AG04449 (cell line): ENCODE results near the gene CDYL.

Experiments used
- CTCF ChIA-PET: fragments of 350-600 bp; formaldehyde crosslinking; extraction: SDS; loops from one replicate; lab custom pipeline; 2021; ENCODE audit warnings: antibody characterized with exemption; lab: Yijun Ruan, JAX
- POLR2A ChIA-PET: fragments of 400-600, 350-600 bp; formaldehyde crosslinking; extraction: SDS; loops from one replicate; lab custom pipeline; 2020; ENCODE audit warnings: antibody characterized with exemption, inconsistent platforms; lab: Yijun Ruan, JAX
- DNase-seq: peaks from one replicate; pipeline ENCODE4 v3.0.0-alpha.2; 2010; ENCODE audit warnings: low read depth, low spot score
- H3K4me3 ChIP-seq: 2 replicates; pipeline ENCODE4 v1.5.1; 2011; ENCODE audit warnings: low read depth, mild to moderate bottlenecking, control low read depth, low read length
- TF ChIP-seq, protein P1 (sequence below): IDR thresholded peaks from one replicate; pipeline ENCODE4 v1.5.1; 2011; ENCODE audit warnings: mild to moderate bottlenecking, moderate library complexity, low read length, control low read depth, inconsistent platforms; ENCODE audit not compliant: insufficient read depth; ENCODE audit errors: missing control alignments

CDYL gene

DNA sequence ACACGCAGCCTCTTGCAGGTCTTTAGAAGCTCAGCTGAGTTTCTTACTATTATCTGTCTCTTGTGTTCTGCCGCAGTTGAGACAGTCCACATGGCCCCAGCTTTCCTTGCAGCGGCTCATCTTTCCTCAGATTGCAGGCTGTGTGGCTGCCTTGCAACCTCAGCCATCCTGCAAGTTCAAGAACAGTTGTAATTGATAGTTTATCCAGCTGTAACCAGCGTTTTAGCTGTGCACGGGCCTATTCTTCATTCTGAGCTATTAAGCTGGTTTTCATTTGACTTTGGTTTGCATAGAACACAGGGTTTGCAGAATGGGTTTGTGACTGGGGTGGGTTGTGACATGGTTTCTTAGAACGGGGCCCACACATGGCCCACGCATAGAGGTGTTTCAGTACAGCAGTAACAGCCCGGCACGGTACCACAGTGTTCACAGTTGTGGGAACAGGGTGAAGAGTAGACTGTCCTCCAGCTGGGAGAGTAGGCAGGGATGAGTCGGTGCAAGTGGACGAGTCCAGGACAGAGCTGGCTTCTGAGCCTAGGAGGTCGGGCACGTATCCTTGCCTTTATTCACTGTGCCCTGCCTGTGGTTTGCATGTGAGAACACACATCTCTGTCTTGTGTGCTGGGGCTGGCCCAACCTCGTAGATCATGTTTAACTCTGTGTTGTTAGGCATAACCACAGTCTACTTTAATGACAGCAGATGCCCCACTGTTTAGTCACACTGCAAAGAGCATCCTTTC lies 138.4 kb downstream of the CDYL start:
- H3K4me3 ChIP-seq: no peak overlapping the region
- ChIA-PET CTCF (no interaction called here), POLR2A (interaction anchor here (0.7 kb wide), 1 partner anchor 562 kb away, joined by 5 read pairs; no protein-coding TSS in a partner anchor)
- DNase-seq: peak; percentile 34
- TF ChIP-seq, protein P1, sequence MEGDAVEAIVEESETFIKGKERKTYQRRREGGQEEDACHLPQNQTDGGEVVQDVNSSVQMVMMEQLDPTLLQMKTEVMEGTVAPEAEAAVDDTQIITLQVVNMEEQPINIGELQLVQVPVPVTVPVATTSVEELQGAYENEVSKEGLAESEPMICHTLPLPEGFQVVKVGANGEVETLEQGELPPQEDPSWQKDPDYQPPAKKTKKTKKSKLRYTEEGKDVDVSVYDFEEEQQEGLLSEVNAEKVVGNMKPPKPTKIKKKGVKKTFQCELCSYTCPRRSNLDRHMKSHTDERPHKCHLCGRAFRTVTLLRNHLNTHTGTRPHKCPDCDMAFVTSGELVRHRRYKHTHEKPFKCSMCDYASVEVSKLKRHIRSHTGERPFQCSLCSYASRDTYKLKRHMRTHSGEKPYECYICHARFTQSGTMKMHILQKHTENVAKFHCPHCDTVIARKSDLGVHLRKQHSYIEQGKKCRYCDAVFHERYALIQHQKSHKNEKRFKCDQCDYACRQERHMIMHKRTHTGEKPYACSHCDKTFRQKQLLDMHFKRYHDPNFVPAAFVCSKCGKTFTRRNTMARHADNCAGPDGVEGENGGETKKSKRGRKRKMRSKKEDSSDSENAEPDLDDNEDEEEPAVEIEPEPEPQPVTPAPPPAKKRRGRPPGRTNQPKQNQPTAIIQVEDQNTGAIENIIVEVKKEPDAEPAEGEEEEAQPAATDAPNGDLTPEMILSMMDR: no peak

- no peak overlapping the region for H3K4me3 ChIP-seq
- TF ChIP-seq, protein P1: no peak
- ChIA-PET POLR2A (no interaction called here), CTCF (no interaction called here)
- DNase-seq: no peak
Measured at GRCh38 chr6:4916954-4917561, 140.9 kb downstream of the CDYL start.

DNA sequence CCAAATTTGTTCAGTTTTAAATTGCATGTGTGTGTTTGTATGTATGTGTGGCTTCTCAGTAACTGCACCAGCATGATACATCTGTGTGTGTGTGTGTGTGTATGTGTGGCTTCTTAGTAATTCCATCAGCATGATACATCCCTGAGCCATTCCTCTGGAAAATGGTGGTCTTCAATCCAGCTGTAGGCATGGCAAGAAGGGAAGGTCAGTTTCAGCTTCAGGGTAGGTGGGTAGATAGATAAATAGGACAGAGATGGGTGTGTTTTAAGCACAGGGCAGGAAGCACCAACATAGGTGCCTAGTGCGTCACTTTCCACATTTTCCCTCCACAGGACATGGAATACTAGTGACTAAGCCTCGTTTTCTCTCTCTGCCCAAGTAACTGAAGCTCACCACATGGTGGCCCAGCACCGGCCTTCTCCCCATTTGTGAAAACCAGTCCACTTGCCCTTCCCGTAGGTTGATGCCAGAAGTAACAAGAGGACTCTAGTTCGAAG lies 144.8 kb downstream of the CDYL start:
- POLR2A ChIA-PET: no interaction called here
- TF ChIP-seq, protein P1: no peak
- no peak for DNase-seq
- no peak overlapping the region for H3K4me3 ChIP-seq
- CTCF ChIA-PET: no interaction called here

- CTCF ChIA-PET: interaction anchor here (0.6 to 0.9 kb wide), 2 partner anchors 81 to 434 kb away, joined by 3 read pairs; no protein-coding TSS in a partner anchor
- TF ChIP-seq, protein P1: no peak
- POLR2A ChIA-PET: no interaction called here
- no peak overlapping the region for H3K4me3 ChIP-seq
- no peak for DNase-seq
Measured at GRCh38 chr6:4922488-4923037, 146.4 kb downstream of the CDYL start.

- CTCF ChIA-PET: interaction anchor here (0.6 kb wide), 1 partner anchor 434 kb away, joined by 3 read pairs; no protein-coding TSS in a partner anchor
- TF ChIP-seq, protein P1: no peak
- no peak overlapping the region for H3K4me3 ChIP-seq
- no peak for DNase-seq
- POLR2A ChIA-PET: no interaction called here
Measured at GRCh38 chr6:4923081-4923480, 146.9 kb downstream of the CDYL start.
